LNCAP (cell line): Measurements from ENCODE around the gene MPHOSPH9.

ENCODE experiments used
- TF ChIP-seq, protein P1 (sequence below): fragments of 450-650 bp; IDR thresholded peaks from 2 replicates; pipeline ENCODE4 v1.5.1; 2017; ENCODE audit warnings: mild to moderate bottlenecking

The MPHOSPH9 gene

DNA sequence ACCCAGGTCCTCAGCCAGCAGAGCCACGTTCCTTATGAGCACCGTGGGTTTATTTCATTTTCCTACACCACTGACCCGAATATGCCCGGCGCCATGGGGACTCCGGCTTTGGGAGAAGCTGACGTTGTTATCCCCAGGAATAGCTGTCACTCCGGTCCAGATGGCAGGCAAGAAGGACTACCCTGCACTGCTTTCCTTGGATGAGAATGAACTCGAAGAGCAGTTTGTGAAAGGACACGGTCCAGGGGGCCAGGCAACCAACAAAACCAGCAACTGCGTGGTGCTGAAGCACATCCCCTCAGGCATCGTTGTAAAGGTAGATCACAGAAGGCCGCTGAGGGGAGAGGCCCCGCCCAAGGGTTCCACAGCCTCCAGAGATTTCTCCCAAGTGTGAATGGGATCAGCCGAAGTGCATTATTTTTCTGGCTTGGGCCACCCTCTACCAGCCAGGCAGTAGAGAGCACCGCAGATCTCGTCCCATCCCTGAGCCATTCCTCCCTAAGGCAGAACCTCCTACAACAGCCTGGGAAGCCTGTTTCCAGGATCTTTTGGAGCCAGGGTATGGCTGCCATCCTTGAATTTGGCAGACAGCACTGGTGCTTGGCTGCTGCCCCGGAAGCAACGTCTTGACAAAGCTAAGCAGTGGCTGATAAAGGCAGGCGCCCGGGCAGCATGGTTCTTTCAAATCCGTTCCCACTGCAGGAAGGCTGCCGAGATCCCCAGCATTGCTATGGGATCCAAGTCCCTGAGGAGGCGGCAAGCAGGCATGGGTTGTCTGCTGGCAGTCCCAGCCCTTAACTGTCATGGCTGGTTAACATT is 20.9 kb upstream of the MPHOSPH9 start:
- TF ChIP-seq, protein P1, sequence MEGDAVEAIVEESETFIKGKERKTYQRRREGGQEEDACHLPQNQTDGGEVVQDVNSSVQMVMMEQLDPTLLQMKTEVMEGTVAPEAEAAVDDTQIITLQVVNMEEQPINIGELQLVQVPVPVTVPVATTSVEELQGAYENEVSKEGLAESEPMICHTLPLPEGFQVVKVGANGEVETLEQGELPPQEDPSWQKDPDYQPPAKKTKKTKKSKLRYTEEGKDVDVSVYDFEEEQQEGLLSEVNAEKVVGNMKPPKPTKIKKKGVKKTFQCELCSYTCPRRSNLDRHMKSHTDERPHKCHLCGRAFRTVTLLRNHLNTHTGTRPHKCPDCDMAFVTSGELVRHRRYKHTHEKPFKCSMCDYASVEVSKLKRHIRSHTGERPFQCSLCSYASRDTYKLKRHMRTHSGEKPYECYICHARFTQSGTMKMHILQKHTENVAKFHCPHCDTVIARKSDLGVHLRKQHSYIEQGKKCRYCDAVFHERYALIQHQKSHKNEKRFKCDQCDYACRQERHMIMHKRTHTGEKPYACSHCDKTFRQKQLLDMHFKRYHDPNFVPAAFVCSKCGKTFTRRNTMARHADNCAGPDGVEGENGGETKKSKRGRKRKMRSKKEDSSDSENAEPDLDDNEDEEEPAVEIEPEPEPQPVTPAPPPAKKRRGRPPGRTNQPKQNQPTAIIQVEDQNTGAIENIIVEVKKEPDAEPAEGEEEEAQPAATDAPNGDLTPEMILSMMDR: no peak

DNA sequence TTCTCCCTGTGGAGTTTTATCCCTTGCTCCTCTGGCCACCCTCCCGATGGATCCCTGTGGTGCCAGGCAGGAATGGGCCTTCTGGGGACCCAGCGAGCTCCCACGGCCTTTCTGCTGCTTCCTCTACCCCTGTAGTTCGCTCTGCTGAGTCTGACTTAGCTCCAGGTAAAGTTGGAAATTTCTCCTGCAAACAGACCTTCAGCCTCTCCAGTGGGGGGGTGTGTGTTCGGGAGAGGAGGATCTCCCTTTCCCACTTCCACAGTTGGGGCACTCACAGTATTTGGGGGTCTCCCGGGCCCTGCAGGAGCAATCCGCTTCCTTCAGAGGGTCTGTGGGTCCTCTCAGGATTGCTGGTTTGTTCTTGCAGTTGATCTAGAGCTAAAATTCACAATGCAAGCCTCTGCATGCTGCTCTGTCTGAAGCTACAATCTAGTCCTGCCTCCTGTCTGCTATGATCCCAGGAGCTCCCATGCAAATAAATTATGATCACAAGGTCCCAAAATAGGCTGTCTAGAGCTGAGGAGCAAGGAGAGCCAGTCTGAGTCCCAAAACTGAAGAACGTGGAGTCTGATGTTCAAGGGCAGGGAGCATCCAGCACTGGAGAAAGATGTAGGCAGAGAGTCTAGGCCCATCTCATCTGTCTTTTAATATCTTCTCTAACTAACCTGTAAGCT is 18.6 kb upstream of the MPHOSPH9 start:
- TF ChIP-seq, protein P1: no peak

DNA sequence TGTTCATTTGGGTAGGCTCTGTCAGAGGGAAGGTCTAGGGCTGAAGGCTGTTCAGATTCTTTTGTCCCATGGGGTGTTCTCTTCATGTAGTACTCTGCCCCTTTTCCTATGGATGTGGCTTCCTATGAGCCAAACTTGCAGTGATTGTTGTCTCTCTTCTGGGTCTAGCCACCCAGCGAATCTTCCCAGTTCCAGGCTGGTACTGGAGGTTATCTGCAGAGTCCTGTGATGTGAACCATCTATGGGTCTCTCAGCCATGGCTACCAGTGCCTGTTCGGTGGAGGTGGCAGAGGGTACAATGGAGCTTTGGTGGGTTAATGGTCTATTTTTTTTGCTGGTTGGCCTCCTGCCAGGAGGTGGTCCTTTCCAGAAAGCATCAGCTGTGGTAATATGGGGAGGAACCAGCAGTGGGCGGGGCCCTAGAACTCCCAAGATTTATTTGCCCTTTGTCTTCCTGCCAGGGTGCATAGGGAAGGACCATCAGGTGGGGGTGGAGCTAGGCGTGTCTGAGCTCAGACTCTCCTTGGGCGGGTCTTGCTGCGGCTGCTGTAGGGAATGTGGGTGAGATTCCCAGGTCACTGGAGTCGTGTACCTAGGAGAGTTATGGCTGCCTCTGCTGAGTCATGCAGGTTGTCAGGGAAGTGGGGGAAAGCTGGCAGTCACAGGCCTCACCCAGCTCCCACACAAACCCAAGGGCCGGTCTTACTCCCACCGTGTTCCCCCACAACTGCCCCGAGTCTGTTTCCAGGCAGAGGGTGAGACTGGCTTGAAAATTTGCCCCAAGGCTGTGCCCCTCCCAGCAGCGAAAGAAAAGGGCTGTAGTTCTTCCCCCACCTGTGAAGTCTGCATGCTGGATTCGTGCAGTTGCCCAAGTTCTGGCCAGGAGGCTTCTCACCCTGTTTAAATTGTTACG is 17.8 kb upstream of the MPHOSPH9 start:
- TF ChIP-seq, protein P1: no peak

DNA sequence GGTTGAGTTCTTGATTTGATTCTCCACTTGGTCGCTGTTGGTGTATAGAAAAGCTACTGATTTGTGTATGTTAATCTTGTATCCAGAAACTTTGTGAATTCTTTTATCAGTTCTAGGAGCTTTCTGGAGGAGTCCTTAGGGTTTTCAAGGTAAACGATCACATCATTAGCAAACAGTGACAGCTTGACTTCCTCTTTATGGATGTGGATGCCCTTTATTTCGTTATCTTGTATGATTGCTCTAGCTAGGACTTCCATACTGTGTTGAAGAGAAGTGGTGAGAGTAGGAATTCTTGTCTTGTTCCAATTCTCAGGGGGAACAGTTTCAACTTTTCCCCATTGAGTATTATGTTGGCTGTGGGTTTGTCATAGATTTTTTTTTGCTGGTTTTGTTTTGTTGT is 12.7 kb upstream of the MPHOSPH9 start:
- TF ChIP-seq, protein P1: no peak

DNA sequence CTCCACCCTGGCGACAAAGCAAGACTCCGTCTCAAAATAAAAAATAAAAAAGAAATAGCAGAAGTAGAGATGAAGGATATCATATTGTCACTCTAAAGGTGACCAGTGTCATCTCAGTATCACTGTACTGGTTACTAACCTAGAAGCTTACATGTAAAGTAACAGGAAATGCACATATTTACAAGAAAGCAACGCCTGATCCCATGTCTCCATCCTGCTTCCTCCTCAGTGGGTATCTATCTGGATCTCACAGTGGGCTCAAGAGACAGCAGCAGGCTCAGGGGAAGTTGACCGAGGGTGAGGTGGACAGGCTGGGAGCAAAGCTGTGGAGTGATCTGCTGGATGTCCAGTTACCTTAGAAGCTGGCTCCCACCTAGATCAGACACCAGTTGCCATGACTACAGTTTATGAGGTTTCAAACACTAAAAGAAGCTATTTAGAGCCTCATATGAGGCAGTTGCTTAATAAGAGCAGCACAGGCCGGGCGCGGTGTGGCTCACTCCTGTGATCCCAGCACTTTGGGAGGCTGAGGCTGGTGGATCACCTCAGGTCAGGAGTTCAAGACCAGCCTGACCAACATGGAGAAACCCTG is 10.8 kb upstream of the MPHOSPH9 start:
- TF ChIP-seq, protein P1: no peak

DNA sequence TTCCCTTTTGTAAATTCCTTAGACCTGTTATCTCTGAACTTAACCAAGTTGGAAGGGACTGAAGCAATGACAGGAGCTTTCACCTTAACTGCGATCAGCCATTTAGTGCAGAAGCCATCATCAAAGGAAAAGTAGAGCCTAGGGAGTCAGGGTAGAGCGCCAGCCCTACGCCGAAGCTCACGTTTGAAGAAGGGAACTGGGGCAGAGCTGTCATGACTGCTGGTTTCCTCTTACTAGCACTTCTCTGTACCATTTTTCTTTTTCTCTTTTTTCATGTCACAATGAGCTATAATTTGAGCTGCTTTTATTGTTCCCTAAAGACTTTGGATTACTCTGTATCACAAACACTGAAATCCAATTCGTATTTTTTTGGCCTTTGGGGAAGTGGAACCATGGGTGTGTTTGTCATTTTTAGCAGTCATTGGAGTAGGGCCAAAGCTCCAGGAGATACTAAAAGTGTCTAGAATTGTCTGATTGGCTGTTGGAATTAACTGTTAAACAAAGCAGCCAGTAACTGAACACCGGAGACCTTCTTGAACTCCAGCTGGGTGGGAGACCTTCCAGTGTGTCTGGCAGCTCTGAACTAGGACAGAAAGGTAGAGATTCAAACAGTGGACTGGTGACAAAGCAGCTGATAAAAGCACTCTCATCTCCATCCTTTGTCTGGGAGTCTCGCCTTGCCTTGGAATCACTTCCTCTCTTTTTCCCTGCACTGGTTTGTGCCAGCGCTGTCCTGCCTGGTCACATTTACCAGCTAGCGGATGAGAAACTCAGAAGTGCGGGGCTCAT is 9.4 kb upstream of the MPHOSPH9 start:
- TF ChIP-seq, protein P1: no peak
